Frontal cortex (tissue), 4 donors: ENCODE results near the gene FOXO1. TPM values are rescaled to one million over a fixed set of nuclear protein-coding genes. Genes with fewer than 3 reads are reported as not detected.
A peak's percentile ranks its signal among the peaks of the same experiment; 100 is the strongest.

Source experiments
- DNase-seq, 2 donors: peaks; one replicate each; pipeline ENCODE4 v3.0.0; 2012; ENCODE audit warnings: low spot score in 2 of 2
- FAIRE-seq: peaks from 2 replicates; lab custom pipeline; 2012; peaks lifted over from hg19 to GRCh38; lab: Jason Lieb, UNC
- total RNA-seq: library from RNA; depleted of rRNA; stranded (reverse); fragments of >200 nt; gene quantifications from one replicate; pipeline ENCODE4 v1.2.3, GENCODE V29; 2014
- donor health status: control.
- donor health status: control.
- donor health status: control.

FOXO1 gene
- total RNA-seq, 1 donor from 2014 or later: 9.8 TPM

- no peak for DNase-seq
- FAIRE-seq: no peak
Observed at GRCh38 chr13:40640845-40641458, 25.5 kb downstream of the FOXO1 start.

- no peak for FAIRE-seq
- no peak for DNase-seq
Observed at GRCh38 chr13:40640202-40640601, 26.2 kb downstream of the FOXO1 start.

- FAIRE-seq (no peak), DNase-seq (no peak)
Observed at GRCh38 chr13:40639221-40639681, 27.2 kb downstream of the FOXO1 start.

- no peak for FAIRE-seq
Observed at GRCh38 chr13:40637643-40638042, 28.8 kb downstream of the FOXO1 start.

GRCh38 chr13:40635315-40635995 is 31.0 kb downstream of the FOXO1 start:
- FAIRE-seq (no peak), DNase-seq (no peak)

More at GRCh38 chr13:40637643-40638042, 28.8 kb downstream of the FOXO1 start:
- DNase-seq: no peak

- FAIRE-seq (no peak), DNase-seq (no peak)
Observed at GRCh38 chr13:40632915-40633314, 33.5 kb downstream of the FOXO1 start.

- DNase-seq (no peak), FAIRE-seq (no peak)
Observed at GRCh38 chr13:40631605-40632004, 34.8 kb downstream of the FOXO1 start.

GRCh38 chr13:40629678-40630384 is 36.6 kb downstream of the FOXO1 start:
- FAIRE-seq: no peak
- DNase-seq: no peak

- FAIRE-seq: no peak
- DNase-seq: no peak
Observed at GRCh38 chr13:40626977-40627376, 39.5 kb downstream of the FOXO1 start.

GRCh38 chr13:40626561-40626960 is 39.9 kb downstream of the FOXO1 start:
- FAIRE-seq (no peak), DNase-seq (no peak)

- FAIRE-seq (no peak), DNase-seq (no peak)
Observed at GRCh38 chr13:40624986-40625385, 41.5 kb downstream of the FOXO1 start.

GRCh38 chr13:40624383-40624782 is 42.1 kb downstream of the FOXO1 start:
- FAIRE-seq (no peak), DNase-seq (no peak)

GRCh38 chr13:40622761-40623160 is 43.7 kb downstream of the FOXO1 start:
- DNase-seq (no peak), FAIRE-seq (no peak)

GRCh38 chr13:40622246-40622645 is 44.2 kb downstream of the FOXO1 start:
- no peak for DNase-seq
- peak; percentile 52 for FAIRE-seq

GRCh38 chr13:40619479-40619814 is 47.0 kb downstream of the FOXO1 start:
- FAIRE-seq: no peak
- no peak for DNase-seq

GRCh38 chr13:40618581-40619478 is 47.6 kb downstream of the FOXO1 start:
- DNase-seq (no peak), FAIRE-seq (no peak)

- DNase-seq (no peak), FAIRE-seq (no peak)
Observed at GRCh38 chr13:40617801-40618356, 48.6 kb downstream of the FOXO1 start.

GRCh38 chr13:40615619-40616018 is 50.8 kb downstream of the FOXO1 start:
- DNase-seq (no peak), FAIRE-seq (no peak)

- FAIRE-seq (no peak), DNase-seq (no peak)
Observed at GRCh38 chr13:40613914-40614313, 52.5 kb downstream of the FOXO1 start.
